ENCODE measurements around the gene ADIPOR2.

DNA sequence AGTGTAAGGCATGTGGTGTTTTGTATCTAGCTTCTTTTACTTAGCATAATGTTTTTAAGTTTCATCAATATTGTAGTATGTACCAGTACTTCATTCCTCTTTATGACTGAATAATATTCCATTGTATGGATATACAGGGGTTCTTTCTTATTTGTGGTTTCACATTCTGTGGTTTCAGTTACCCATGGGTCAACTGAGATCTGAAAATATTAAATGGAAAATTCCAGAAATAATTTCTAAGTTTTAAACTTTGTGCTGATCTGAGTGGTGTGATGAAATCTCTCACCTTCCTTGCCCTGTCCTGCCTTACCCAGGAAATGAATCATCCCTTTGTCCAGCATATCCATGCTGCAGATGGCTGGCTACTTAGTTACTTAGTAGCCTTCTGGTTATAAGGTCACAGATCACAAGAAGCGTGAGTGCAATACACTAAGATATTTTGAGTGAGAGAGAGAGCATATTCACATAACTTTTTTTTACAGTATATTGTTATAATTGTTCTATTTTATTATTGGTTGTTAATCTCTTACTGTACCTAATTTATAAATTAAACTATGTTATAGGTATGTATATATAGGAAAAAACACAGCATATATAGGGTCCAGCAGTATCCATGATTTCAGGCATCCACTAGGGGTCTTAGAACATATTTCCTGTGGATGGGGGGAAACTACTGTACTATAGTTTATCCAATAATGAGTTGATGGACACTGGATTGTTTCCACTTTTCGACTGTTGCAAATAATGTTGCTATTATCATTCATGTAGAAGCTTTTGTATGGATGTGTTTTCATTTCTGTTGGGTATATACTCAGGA is 69.9 kb downstream of the ADIPOR2 start:
- TF ChIP-seq CTCF (IDR thresholded peaks at IDR 0.05): no peak
- TF ChIP-seq POLR2A (IDR thresholded peaks at IDR 0.05): no peak
- TF ChIP-seq POLR2AphosphoS5 (IDR thresholded peaks at IDR 0.05): no peak
- TF ChIP-seq EP300 (IDR thresholded peaks at IDR 0.05): no peak
